ENCODE data around the gene NBPF3.

DNA sequence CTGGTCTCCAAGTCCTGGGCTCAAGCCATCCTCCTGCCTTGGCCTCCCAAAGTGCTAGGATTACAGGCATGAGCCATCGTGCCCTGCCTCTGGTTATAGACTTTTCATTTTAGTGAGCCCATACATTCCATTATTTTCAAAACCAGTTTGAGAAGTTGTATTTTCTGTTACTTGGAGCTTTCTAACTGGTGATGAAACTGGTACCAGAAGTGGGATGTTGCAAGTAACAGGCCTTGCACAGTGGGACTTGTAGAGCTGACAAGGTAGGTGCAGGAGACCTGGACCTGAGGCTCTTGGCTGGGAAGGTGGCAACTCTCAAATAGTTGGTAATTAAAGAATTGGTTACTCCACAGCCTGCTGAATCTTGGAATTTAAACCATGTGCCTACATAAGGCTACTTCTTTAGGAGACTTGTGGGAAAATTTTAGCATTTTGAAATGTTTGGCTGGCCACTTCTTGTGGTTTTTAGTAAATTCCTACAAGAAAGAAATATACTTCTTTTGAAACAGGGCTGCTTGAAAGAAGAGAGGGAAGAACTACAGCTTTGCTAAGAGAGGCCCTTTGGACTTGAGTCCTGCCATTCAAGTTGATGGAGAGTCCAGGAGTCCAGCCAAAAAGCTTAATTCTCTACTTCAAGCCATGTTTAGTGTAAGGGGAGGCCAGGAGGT, 59.5 kb downstream of the NBPF3 start:
- TF ChIP-seq, protein P1, sequence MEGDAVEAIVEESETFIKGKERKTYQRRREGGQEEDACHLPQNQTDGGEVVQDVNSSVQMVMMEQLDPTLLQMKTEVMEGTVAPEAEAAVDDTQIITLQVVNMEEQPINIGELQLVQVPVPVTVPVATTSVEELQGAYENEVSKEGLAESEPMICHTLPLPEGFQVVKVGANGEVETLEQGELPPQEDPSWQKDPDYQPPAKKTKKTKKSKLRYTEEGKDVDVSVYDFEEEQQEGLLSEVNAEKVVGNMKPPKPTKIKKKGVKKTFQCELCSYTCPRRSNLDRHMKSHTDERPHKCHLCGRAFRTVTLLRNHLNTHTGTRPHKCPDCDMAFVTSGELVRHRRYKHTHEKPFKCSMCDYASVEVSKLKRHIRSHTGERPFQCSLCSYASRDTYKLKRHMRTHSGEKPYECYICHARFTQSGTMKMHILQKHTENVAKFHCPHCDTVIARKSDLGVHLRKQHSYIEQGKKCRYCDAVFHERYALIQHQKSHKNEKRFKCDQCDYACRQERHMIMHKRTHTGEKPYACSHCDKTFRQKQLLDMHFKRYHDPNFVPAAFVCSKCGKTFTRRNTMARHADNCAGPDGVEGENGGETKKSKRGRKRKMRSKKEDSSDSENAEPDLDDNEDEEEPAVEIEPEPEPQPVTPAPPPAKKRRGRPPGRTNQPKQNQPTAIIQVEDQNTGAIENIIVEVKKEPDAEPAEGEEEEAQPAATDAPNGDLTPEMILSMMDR (IDR thresholded peaks at IDR 0.05), result no peak
- no peak for TF ChIP-seq EZH2 (IDR thresholded peaks at IDR 0.05)

All from neural progenitor cell (in vitro differentiated cells).